K562 (cell line): ENCODE data around the gene NENF. TPM values are rescaled to one million over a fixed set of nuclear protein-coding genes. Genes with fewer than 3 reads are reported as not detected.

Experiments
- CHD2 ChIP-seq: IDR thresholded peaks from 2 replicates; pipeline ENCODE4 v1.6.1; 2011; ENCODE audit warnings: low read depth, low read length
- ESRRA ChIP-seq: fragments of 450-650 bp; IDR thresholded peaks from 2 replicates; pipeline ENCODE4 v1.6.1; 2014; ENCODE audit warnings: low read depth, mild to moderate bottlenecking, moderate library complexity, borderline replicate concordance
- EWSR1 ChIP-seq: fragments of 450-650 bp; IDR thresholded peaks from 2 replicates; pipeline ENCODE4 v1.6.1; 2018; ENCODE audit warnings: borderline replicate concordance, mild to moderate bottlenecking, low read depth, moderate library complexity; ENCODE audit not compliant: partially characterized antibody
- HMG20A ChIP-seq: fragments of 450-650 bp; formaldehyde crosslinking; conservative IDR thresholded peaks from 2 replicates; pipeline ENCODE4 v1.4.0; 2020; ENCODE audit warnings: mild to moderate bottlenecking, mixed read lengths
- SMARCE1 ChIP-seq: fragments of 450-650 bp; IDR thresholded peaks from 2 replicates; pipeline ENCODE4 v1.7.1; 2016; ENCODE audit warnings: mild to moderate bottlenecking
- SPI1 ChIP-seq: IDR thresholded peaks from 2 replicates; pipeline ENCODE4 v1.6.1; 2011; ENCODE audit warnings: low read depth, low read length, control low read depth, borderline replicate concordance
- TRIM24 ChIP-seq, 2 experiments: fragments of 450-650 bp; IDR thresholded peaks; 2 replicates each; pipeline ENCODE4 v1.6.1; 2016
- ZNF274 ChIP-seq: IDR thresholded peaks from 2 replicates; pipeline ENCODE4 v1.6.1; 2011; ENCODE audit warnings: low read depth, mild to moderate bottlenecking, low read length, moderate library complexity, borderline replicate concordance
- ZNF584 ChIP-seq: fragments of 200-800 bp; sonication (Bioruptor generic); IDR thresholded peaks from 2 replicates; pipeline ENCODE4 v1.6.1; 2016; ENCODE audit warnings: low read depth, mild to moderate bottlenecking, missing genetic modification characterization, missing compliant biosample characterization
- polyA plus RNA-seq, 8 experiments: library from polyadenylated mRNA; depleted of rRNA in 4 of 8; stranded (reverse) in 5 of 8; unstranded in 3 of 8; fragments of >200 nt; fragmentation: Nextera tagmentation in 2 of 8; fragmentation: Illumina TruSeq in 1 of 8; extraction: Ambion mirVana in 2 of 8; extraction: Trizol in 1 of 8; gene quantifications; 2 replicates each; pipeline versions ENCODE4 v1.2.1 to v1.2.3, GENCODE V29; 2011 to 2014; ENCODE audit warnings: inconsistent platforms in 1 of 8, missing spikeins in 1 of 8
- total RNA-seq, 7 experiments: library from RNA; depleted of rRNA in 6 of 7; stranded (reverse); fragments of >200 nt in 6 of 7; fragmentation: Illumina TruSeq in 2 of 7; extraction: Trizol in 2 of 7; gene quantifications; 2 replicates each; pipeline versions ENCODE4 v1.2.1 to v1.2.3, GENCODE V29; 2011 to 2021; ENCODE audit warnings: low replicate concordance in 1 of 7
- TF ChIP-seq, protein P1 (sequence below): fragments of 450-650 bp; IDR thresholded peaks from 2 replicates; pipeline ENCODE4 v1.6.1; 2016; ENCODE audit warnings: mild to moderate bottlenecking, moderate library complexity
- TF ChIP-seq, protein P2 (sequence below): fragments of 450-650 bp; IDR thresholded peaks from 2 replicates; pipeline ENCODE4 v1.6.1; 2014; ENCODE audit warnings: low read depth, mild to moderate bottlenecking, moderate library complexity, borderline replicate concordance
- TF ChIP-seq, protein P3 (sequence below): fragments of 200-800 bp; sonication (Bioruptor generic); IDR thresholded peaks from 2 replicates; pipeline ENCODE4 v1.6.1; 2017; ENCODE audit warnings: missing genetic modification characterization, missing compliant biosample characterization

NENF gene
- total and polyA plus RNA-seq, 9 of the 15 experiments (the other 6 are each of a cell fraction or from before 2014, with no cell fraction given), result 6.1 to 100 (median 72.8) TPM

- TF ChIP-seq, protein P1, sequence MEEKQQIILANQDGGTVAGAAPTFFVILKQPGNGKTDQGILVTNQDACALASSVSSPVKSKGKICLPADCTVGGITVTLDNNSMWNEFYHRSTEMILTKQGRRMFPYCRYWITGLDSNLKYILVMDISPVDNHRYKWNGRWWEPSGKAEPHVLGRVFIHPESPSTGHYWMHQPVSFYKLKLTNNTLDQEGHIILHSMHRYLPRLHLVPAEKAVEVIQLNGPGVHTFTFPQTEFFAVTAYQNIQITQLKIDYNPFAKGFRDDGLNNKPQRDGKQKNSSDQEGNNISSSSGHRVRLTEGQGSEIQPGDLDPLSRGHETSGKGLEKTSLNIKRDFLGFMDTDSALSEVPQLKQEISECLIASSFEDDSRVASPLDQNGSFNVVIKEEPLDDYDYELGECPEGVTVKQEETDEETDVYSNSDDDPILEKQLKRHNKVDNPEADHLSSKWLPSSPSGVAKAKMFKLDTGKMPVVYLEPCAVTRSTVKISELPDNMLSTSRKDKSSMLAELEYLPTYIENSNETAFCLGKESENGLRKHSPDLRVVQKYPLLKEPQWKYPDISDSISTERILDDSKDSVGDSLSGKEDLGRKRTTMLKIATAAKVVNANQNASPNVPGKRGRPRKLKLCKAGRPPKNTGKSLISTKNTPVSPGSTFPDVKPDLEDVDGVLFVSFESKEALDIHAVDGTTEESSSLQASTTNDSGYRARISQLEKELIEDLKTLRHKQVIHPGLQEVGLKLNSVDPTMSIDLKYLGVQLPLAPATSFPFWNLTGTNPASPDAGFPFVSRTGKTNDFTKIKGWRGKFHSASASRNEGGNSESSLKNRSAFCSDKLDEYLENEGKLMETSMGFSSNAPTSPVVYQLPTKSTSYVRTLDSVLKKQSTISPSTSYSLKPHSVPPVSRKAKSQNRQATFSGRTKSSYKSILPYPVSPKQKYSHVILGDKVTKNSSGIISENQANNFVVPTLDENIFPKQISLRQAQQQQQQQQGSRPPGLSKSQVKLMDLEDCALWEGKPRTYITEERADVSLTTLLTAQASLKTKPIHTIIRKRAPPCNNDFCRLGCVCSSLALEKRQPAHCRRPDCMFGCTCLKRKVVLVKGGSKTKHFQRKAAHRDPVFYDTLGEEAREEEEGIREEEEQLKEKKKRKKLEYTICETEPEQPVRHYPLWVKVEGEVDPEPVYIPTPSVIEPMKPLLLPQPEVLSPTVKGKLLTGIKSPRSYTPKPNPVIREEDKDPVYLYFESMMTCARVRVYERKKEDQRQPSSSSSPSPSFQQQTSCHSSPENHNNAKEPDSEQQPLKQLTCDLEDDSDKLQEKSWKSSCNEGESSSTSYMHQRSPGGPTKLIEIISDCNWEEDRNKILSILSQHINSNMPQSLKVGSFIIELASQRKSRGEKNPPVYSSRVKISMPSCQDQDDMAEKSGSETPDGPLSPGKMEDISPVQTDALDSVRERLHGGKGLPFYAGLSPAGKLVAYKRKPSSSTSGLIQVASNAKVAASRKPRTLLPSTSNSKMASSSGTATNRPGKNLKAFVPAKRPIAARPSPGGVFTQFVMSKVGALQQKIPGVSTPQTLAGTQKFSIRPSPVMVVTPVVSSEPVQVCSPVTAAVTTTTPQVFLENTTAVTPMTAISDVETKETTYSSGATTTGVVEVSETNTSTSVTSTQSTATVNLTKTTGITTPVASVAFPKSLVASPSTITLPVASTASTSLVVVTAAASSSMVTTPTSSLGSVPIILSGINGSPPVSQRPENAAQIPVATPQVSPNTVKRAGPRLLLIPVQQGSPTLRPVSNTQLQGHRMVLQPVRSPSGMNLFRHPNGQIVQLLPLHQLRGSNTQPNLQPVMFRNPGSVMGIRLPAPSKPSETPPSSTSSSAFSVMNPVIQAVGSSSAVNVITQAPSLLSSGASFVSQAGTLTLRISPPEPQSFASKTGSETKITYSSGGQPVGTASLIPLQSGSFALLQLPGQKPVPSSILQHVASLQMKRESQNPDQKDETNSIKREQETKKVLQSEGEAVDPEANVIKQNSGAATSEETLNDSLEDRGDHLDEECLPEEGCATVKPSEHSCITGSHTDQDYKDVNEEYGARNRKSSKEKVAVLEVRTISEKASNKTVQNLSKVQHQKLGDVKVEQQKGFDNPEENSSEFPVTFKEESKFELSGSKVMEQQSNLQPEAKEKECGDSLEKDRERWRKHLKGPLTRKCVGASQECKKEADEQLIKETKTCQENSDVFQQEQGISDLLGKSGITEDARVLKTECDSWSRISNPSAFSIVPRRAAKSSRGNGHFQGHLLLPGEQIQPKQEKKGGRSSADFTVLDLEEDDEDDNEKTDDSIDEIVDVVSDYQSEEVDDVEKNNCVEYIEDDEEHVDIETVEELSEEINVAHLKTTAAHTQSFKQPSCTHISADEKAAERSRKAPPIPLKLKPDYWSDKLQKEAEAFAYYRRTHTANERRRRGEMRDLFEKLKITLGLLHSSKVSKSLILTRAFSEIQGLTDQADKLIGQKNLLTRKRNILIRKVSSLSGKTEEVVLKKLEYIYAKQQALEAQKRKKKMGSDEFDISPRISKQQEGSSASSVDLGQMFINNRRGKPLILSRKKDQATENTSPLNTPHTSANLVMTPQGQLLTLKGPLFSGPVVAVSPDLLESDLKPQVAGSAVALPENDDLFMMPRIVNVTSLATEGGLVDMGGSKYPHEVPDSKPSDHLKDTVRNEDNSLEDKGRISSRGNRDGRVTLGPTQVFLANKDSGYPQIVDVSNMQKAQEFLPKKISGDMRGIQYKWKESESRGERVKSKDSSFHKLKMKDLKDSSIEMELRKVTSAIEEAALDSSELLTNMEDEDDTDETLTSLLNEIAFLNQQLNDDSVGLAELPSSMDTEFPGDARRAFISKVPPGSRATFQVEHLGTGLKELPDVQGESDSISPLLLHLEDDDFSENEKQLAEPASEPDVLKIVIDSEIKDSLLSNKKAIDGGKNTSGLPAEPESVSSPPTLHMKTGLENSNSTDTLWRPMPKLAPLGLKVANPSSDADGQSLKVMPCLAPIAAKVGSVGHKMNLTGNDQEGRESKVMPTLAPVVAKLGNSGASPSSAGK, result peak; percentile 24; the same call in 1 of the 2 replicates
- TF ChIP-seq ZNF584 (0 out of 2 replicates have a peak, but pooled peaks have one; percentile 47), TRIM24 (IDR thresholded peaks at IDR 0.05) (peak in 1 of 2 experiments; percentile 36; a peak in 1 of 4 replicates), CHD2 (no peak), ESRRA (0 out of 2 replicates have a peak, but pooled peaks have one; percentile 49), HMG20A (CRISPR knock-in tag) (no peak), SPI1 (peak; percentile 91), ZNF274 (no peak), EWSR1 (no peak), SMARCE1 (peak; percentile 48; the same call in 1 of the 2 replicates)
- TF ChIP-seq, protein P2, sequence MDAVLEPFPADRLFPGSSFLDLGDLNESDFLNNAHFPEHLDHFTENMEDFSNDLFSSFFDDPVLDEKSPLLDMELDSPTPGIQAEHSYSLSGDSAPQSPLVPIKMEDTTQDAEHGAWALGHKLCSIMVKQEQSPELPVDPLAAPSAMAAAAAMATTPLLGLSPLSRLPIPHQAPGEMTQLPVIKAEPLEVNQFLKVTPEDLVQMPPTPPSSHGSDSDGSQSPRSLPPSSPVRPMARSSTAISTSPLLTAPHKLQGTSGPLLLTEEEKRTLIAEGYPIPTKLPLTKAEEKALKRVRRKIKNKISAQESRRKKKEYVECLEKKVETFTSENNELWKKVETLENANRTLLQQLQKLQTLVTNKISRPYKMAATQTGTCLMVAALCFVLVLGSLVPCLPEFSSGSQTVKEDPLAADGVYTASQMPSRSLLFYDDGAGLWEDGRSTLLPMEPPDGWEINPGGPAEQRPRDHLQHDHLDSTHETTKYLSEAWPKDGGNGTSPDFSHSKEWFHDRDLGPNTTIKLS, result 0 out of 2 replicates have a peak, but pooled peaks have one; percentile 24
- TF ChIP-seq, protein P3, sequence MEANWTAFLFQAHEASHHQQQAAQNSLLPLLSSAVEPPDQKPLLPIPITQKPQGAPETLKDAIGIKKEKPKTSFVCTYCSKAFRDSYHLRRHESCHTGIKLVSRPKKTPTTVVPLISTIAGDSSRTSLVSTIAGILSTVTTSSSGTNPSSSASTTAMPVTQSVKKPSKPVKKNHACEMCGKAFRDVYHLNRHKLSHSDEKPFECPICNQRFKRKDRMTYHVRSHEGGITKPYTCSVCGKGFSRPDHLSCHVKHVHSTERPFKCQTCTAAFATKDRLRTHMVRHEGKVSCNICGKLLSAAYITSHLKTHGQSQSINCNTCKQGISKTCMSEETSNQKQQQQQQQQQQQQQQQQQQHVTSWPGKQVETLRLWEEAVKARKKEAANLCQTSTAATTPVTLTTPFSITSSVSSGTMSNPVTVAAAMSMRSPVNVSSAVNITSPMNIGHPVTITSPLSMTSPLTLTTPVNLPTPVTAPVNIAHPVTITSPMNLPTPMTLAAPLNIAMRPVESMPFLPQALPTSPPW (CRISPR knock-in tag), result peak; percentile 35; the same call in 1 of the 2 replicates
These were observed 53.3 kb downstream of the NENF start (continued) for GRCh38 chr1:212485913-212486618.
